ENCODE measurements around the gene TAF1C. TPM values are rescaled to one million over a fixed set of nuclear protein-coding genes. Genes with fewer than 3 reads are reported as not detected.

Gene TAF1C
- total and polyA plus RNA-seq, 2 donors (not counting 3 experiments of a cell fraction or from before 2014, with no cell fraction given), result 57.2 to 77.6 TPM

DNA sequence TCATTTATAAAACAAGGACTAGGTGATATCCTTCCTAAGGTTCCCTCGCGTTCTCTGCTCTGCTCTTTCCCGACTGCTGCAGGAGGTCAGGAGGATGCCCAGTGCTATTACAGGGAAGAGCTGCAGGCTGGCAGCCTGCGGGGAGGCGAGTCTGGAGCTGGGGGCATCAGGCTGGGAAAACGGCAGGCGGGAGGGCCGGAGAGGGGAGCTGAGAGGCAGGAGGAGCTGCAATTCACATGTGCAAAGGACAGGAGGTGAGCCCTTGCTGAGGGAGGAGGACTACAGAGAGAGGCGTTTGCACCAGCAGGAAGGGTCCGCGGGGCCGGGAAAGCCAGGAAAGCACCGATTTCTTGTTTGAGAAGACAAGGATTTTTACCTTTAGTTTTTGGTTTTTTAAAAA lies 12.2 kb upstream of the TAF1C start:
- Histone ChIP-seq H3K4me3 (replicated peaks in 1 of 3; ENCODE audit: insufficient read depth in 1 of 3, low read depth in 1 of 3, low read length in 3 of 3) (no peak overlapping the region), H3K4me2 (ENCODE audit: insufficient read depth, low read length) (no peak overlapping the region), H3K27ac (ENCODE audit: insufficient read depth, low read depth, low read length) (no peak overlapping the region), H3K79me2 (ENCODE audit: control insufficient read depth, insufficient read depth, low read length) (no peaks in the 10 kb centered on the region), H3K36me3 (ENCODE audit: control insufficient read depth in 2 of 2, extremely low read depth in 1 of 2, insufficient read depth in 2 of 2, low read length in 2 of 2) (no peaks in the 10 kb centered on the region), H2AFZ (ENCODE audit: low read depth, low read length) (no peak overlapping the region), H3K9me1 (replicated peaks; ENCODE audit: control insufficient read depth, extremely low read depth, insufficient read depth, low read length) (no peaks in the 10 kb centered on the region), H3K27me3 (ENCODE audit: control insufficient read depth in 2 of 2, insufficient read depth in 2 of 2, low read length in 2 of 2) (no peaks in the 10 kb centered on the region), H3K9ac (replicated peaks; ENCODE audit: extremely low read depth, insufficient read depth, low read length) (no peak overlapping the region), H3K9me3 (replicated peaks; ENCODE audit: control insufficient read depth, insufficient read depth, low read length) (no peaks in the 10 kb centered on the region), H3K4me1 (ENCODE audit: control insufficient read depth, extremely low read depth, insufficient read depth, low read length) (no peaks in the 10 kb centered on the region), H4K20me1 (replicated peaks; ENCODE audit: control insufficient read depth, extremely low read depth, insufficient read depth, low read length) (no peaks in the 10 kb centered on the region)
- TF ChIP-seq POLR2AphosphoS5 (IDR thresholded peaks at IDR 0.05; ENCODE audit: insufficient read depth, low read depth, low read length), result no peak
- no peak for TF ChIP-seq JUN (IDR thresholded peaks at IDR 0.05; ENCODE audit: borderline replicate concordance, insufficient read depth, insufficient read length, low read depth)
- dilution Hi-C loops (cut with MboI; ENCODE audit: extremely low pct_ligation_motif_present, low sequenced_read_pairs) (no loop called here), intact Hi-C loops (cut with micrococcal nuclease) (no loop called here)
- ChIA-PET POLR2A (no interaction called here), CTCF (interaction anchor here (1.3 kb wide), 2 partner anchors 12 to 15 kb away, joined by 3 to 5 read pairs; partner anchors contain the start of gene TAF1C)
- BruUV-seq (replicated peaks), result no TSS peak
- DNase-seq (ENCODE audit: low read depth, low spot score), result no peak
- no peak for FAIRE-seq

DNA sequence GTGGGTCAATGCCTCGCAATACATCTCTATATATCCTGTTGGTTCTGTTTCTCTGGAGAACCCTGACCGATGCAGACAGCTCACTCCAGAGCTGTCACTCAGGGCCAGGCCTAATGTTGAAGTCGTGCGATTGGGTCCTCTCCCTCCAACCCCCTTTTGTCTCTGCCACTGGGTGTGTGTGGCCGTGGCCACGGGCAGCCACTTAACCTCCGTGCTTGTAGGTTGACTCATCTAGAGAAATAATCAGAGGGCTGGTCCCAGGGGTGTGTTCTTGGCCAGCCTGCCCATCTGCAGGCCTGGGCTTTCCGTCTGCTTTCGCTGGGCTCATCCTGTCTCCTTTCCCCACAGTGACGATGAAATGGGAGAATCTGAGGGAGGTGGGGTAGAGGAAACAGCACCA lies 11.5 kb upstream of the TAF1C start:
- Histone ChIP-seq H3K4me1 (ENCODE audit: control insufficient read depth, extremely low read depth, insufficient read depth, low read length) (no peaks in the 10 kb centered on the region), H2AFZ (ENCODE audit: low read depth, low read length) (no peak overlapping the region), H3K27me3 (ENCODE audit: control insufficient read depth in 2 of 2, insufficient read depth in 2 of 2, low read length in 2 of 2) (no peaks in the 10 kb centered on the region), H3K27ac (ENCODE audit: insufficient read depth, low read depth, low read length) (no peak overlapping the region), H3K36me3 (ENCODE audit: control insufficient read depth in 2 of 2, extremely low read depth in 1 of 2, insufficient read depth in 2 of 2, low read length in 2 of 2) (no peaks in the 10 kb centered on the region), H3K9me1 (replicated peaks; ENCODE audit: control insufficient read depth, extremely low read depth, insufficient read depth, low read length) (no peaks in the 10 kb centered on the region), H3K4me3 (replicated peaks in 1 of 3; ENCODE audit: insufficient read depth in 1 of 3, low read depth in 1 of 3, low read length in 3 of 3) (no peak overlapping the region), H3K9me3 (replicated peaks; ENCODE audit: control insufficient read depth, insufficient read depth, low read length) (no peaks in the 10 kb centered on the region), H3K4me2 (ENCODE audit: insufficient read depth, low read length) (no peak overlapping the region), H4K20me1 (replicated peaks; ENCODE audit: control insufficient read depth, extremely low read depth, insufficient read depth, low read length) (no peaks in the 10 kb centered on the region), H3K9ac (replicated peaks; ENCODE audit: extremely low read depth, insufficient read depth, low read length) (no peak overlapping the region), H3K79me2 (ENCODE audit: control insufficient read depth, insufficient read depth, low read length) (no peaks in the 10 kb centered on the region)
- intact Hi-C loops (cut with micrococcal nuclease) (no loop called here), dilution Hi-C loops (cut with MboI; ENCODE audit: extremely low pct_ligation_motif_present, low sequenced_read_pairs) (no loop called here)
- POLR2A ChIA-PET, result no interaction called here
- no TSS peak for BruUV-seq (replicated peaks)
- CTCF ChIA-PET, result interaction anchor here (1.3 to 1.6 kb wide), 2 partner anchors 11 to 14 kb away, joined by 3 to 7 read pairs; partner anchors contain the start of gene TAF1C
- TF ChIP-seq JUN (IDR thresholded peaks at IDR 0.05; ENCODE audit: borderline replicate concordance, insufficient read depth, insufficient read length, low read depth) (no peak), EZH2 (IDR thresholded peaks at IDR 0.05; ENCODE audit: borderline replicate concordance, low read depth, low read length, severe bottlenecking) (no peak), CTCF (IDR thresholded peaks at IDR 0.05; ENCODE audit: extremely low read depth in 1 of 2, insufficient read depth in 1 of 2, low read depth in 1 of 2, low read length in 2 of 2) (no peak), FOS (IDR thresholded peaks at IDR 0.05; ENCODE audit: borderline replicate concordance, insufficient read depth, low read length) (no peak), MYC (IDR thresholded peaks at IDR 0.05; ENCODE audit: low read depth, low read length) (no peak), GATA2 (IDR thresholded peaks at IDR 0.05; ENCODE audit: insufficient read depth, insufficient read length, low read depth, low read length) (no peak), POLR2A (IDR thresholded peaks at IDR 0.05; ENCODE audit: low read depth, low read length) (no peak), MAX (IDR thresholded peaks at IDR 0.05; ENCODE audit: insufficient read depth, insufficient read length) (no peak), POLR2AphosphoS5 (IDR thresholded peaks at IDR 0.05; ENCODE audit: insufficient read depth, low read depth, low read length) (no peak)
- no peak for FAIRE-seq
- no peak for DNase-seq (ENCODE audit: low read depth, low spot score)

All from endothelial cell of umbilical vein (primary cell).